ENCODE results near the gene DES. TPM values are rescaled to one million over a fixed set of nuclear protein-coding genes. Genes with fewer than 3 reads are reported as not detected.

DES gene
- total RNA-seq, 1 experiment from 2014 or later, result not detected

DNA sequence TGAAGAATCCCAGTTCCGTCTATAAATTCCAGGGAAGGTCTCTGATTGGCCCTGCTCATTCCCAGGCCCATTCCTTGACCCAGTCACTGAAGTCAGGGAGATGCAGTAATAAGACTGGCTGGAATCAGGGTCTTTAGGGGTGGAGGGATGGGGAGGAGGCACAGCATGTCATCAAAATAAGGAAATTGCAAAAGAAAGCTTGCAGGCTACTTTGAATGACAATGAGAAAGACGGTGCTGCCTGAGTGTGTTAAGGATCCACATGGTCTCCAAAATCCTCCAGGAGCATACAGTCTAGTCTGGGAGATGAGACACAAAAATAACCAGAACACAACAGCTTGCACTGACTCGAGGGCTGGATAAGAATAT, 2.0 kb upstream of the DES start:
- H4K20me1 ChIP-seq (ENCODE audit: low read length), result no peaks in the 10 kb centered on the region
- H3F3A ChIP-seq (ENCODE audit: low read length, unreplicated experiment), result no peaks in the 10 kb centered on the region
- no peaks in the 10 kb centered on the region for H3K9me3 ChIP-seq (ENCODE audit: low read length)
- H3K4me1 ChIP-seq (ENCODE audit: insufficient read depth, low read length), result no peaks in the 10 kb centered on the region
- no peaks in the 10 kb centered on the region for H3K9me2 ChIP-seq (replicated peaks; ENCODE audit: low read length)
- intact Hi-C loops (cut with micrococcal nuclease), result no loop called here
- DNase-seq, result no peak
- no peak overlapping the region for H3K4me3 ChIP-seq (ENCODE audit: low read length)
- no peaks in the 10 kb centered on the region for H3K27me3 ChIP-seq (ENCODE audit: low read length)
- no peak overlapping the region for H3K9ac ChIP-seq (ENCODE audit: low read length)
- H3K4me2 ChIP-seq (ENCODE audit: low read length), result no peak overlapping the region
- CTCF ChIA-PET, result no interaction called here
- no peaks in the 10 kb centered on the region for H3K79me2 ChIP-seq (ENCODE audit: low read length)
- no peak for ATAC-seq
- TF ChIP-seq EZH2 (IDR thresholded peaks at IDR 0.05; ENCODE audit: low read length, unreplicated experiment), result no peak
- no peak for TF ChIP-seq EZH2phosphoT487 (IDR thresholded peaks at IDR 0.05; ENCODE audit: borderline replicate concordance, low read length)
- H2AFZ ChIP-seq (ENCODE audit: low read length), result no peak overlapping the region
- POLR2A ChIA-PET (ENCODE audit: unreplicated experiment), result interaction anchor here (0.7 kb wide), 1 partner anchor 298 kb away, joined by 3 read pairs; no protein-coding TSS in a partner anchor
- no TSS peak for BruUV-seq (replicated peaks)
- no peaks in the 10 kb centered on the region for H3K36me3 ChIP-seq (ENCODE audit: low read depth, low read length)
- no peak overlapping the region for H3K27ac ChIP-seq (ENCODE audit: low read length)

DNA sequence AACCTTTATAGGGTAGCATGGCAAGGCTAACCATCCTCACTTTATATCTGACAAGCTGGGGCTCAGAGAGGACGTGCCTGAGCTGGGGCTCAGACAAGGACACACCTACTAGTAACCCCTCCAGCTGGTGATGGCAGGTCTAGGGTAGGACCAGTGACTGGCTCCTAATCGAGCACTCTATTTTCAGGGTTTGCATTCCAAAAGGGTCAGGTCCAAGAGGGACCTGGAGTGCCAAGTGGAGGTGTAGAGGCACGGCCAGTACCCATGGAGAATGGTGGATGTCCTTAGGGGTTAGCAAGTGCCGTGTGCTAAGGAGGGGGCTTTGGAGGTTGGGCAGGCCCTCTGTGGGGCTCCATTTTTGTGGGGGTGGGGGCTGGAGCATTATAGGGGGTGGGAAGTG, 1.2 kb upstream of the DES start:
- no peak for DNase-seq
- TF ChIP-seq CTCF (conservative IDR thresholded peaks at IDR 0.05; ENCODE audit: low read depth, low read length) (no peak), EZH2phosphoT487 (IDR thresholded peaks at IDR 0.05; ENCODE audit: borderline replicate concordance, low read length) (no peak), EZH2 (IDR thresholded peaks at IDR 0.05; ENCODE audit: low read length, unreplicated experiment) (no peak)
- intact Hi-C loops (cut with micrococcal nuclease), result no loop called here
- no peaks in the 10 kb centered on the region for H3K4me1 ChIP-seq (ENCODE audit: insufficient read depth, low read length)
- no peaks in the 10 kb centered on the region for H3K27me3 ChIP-seq (ENCODE audit: low read length)
- no peak for ATAC-seq
- H3K4me3 ChIP-seq (ENCODE audit: low read length), result no peak overlapping the region
- POLR2A ChIA-PET (ENCODE audit: unreplicated experiment), result interaction anchor here (0.7 kb wide), 1 partner anchor 299 kb away, joined by 3 read pairs; no protein-coding TSS in a partner anchor
- no peaks in the 10 kb centered on the region for H3F3A ChIP-seq (ENCODE audit: low read length, unreplicated experiment)
- BruUV-seq (replicated peaks), result no TSS peak
- no peak overlapping the region for H2AFZ ChIP-seq (ENCODE audit: low read length)
- CTCF ChIA-PET, result no interaction called here
- no peaks in the 10 kb centered on the region for H3K36me3 ChIP-seq (ENCODE audit: low read depth, low read length)
- H3K9me2 ChIP-seq (replicated peaks; ENCODE audit: low read length), result no peaks in the 10 kb centered on the region
- H3K79me2 ChIP-seq (ENCODE audit: low read length), result no peaks in the 10 kb centered on the region
- no peaks in the 10 kb centered on the region for H4K20me1 ChIP-seq (ENCODE audit: low read length)
- no peak overlapping the region for H3K9ac ChIP-seq (ENCODE audit: low read length)
- no peak overlapping the region for H3K4me2 ChIP-seq (ENCODE audit: low read length)
- no peaks in the 10 kb centered on the region for H3K9me3 ChIP-seq (ENCODE audit: low read length)
- H3K27ac ChIP-seq (ENCODE audit: low read length), result no peak overlapping the region

DNA sequence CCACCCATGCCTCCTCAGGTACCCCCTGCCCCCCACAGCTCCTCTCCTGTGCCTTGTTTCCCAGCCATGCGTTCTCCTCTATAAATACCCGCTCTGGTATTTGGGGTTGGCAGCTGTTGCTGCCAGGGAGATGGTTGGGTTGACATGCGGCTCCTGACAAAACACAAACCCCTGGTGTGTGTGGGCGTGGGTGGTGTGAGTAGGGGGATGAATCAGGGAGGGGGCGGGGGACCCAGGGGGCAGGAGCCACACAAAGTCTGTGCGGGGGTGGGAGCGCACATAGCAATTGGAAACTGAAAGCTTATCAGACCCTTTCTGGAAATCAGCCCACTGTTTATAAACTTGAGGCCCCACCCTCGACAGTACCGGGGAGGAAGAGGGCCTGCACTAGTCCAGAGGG, 803 bp upstream of the DES start:
- CTCF ChIA-PET, result no interaction called here
- Histone ChIP-seq H2AFZ (ENCODE audit: low read length) (no peak overlapping the region), H3K27ac (ENCODE audit: low read length) (no peak overlapping the region), H3K9ac (ENCODE audit: low read length) (no peak overlapping the region), H3K36me3 (ENCODE audit: low read depth, low read length) (no peaks in the 10 kb centered on the region), H3K9me2 (replicated peaks; ENCODE audit: low read length) (no peaks in the 10 kb centered on the region), H3K4me2 (ENCODE audit: low read length) (no peak overlapping the region), H3K9me3 (ENCODE audit: low read length) (no peaks in the 10 kb centered on the region), H3K4me1 (ENCODE audit: insufficient read depth, low read length) (no peaks in the 10 kb centered on the region), H3F3A (ENCODE audit: low read length, unreplicated experiment) (no peaks in the 10 kb centered on the region), H4K20me1 (ENCODE audit: low read length) (no peaks in the 10 kb centered on the region), H3K4me3 (ENCODE audit: low read length) (no peak overlapping the region), H3K27me3 (ENCODE audit: low read length) (no peaks in the 10 kb centered on the region), H3K79me2 (ENCODE audit: low read length) (no peaks in the 10 kb centered on the region)
- intact Hi-C loops (cut with micrococcal nuclease), result no loop called here
- BruUV-seq (replicated peaks), result no TSS peak
- TF ChIP-seq CTCF (conservative IDR thresholded peaks at IDR 0.05; ENCODE audit: low read depth, low read length) (no peak), EZH2phosphoT487 (IDR thresholded peaks at IDR 0.05; ENCODE audit: borderline replicate concordance, low read length) (no peak), EZH2 (IDR thresholded peaks at IDR 0.05; ENCODE audit: low read length, unreplicated experiment) (no peak)
- no peak for ATAC-seq
- POLR2A ChIA-PET (ENCODE audit: unreplicated experiment), result no interaction called here
- DNase-seq, result no peak
